Spleen (tissue), 11 donors: Measurements from ENCODE around the gene PCBP3. TPM values are rescaled to one million over a fixed set of nuclear protein-coding genes. Genes with fewer than 3 reads are reported as not detected.

Source experiments
- DNase-seq: peaks from one replicate; pipeline ENCODE4 v3.0.0-alpha.2; 2020
- H3K27ac ChIP-seq, 8 donors: fragments of 200-600 bp; sonication (generic) in 7 of 8; 1 replicate in 4 of 8; 2 replicates in 4 of 8; pipeline versions ENCODE4 v1.5.0 to v1.8.0; 2016 to 2021; ENCODE audit warnings: inconsistent platforms in 4 of 8, mild to moderate bottlenecking in 4 of 8, moderate library complexity in 1 of 8
- H3K27me3 ChIP-seq, 7 donors: fragments of 200-600 bp; sonication (generic) in 6 of 7; replicated peaks in 1 of 7; 1 replicate in 4 of 7; 2 replicates in 3 of 7; pipeline versions ENCODE4 v1.5.0 to v1.8.0; 2016 to 2021; ENCODE audit warnings: inconsistent platforms in 3 of 7, mild to moderate bottlenecking in 1 of 7
- H3K36me3 ChIP-seq, 6 donors: fragments of 200-600 bp; sonication (generic) in 5 of 6; 1 replicate in 4 of 6; 2 replicates in 2 of 6; pipeline versions ENCODE4 v1.5.0 to v1.8.0; 2016 to 2021; ENCODE audit warnings: inconsistent platforms in 2 of 6
- H3K4me1 ChIP-seq, 6 donors: fragments of 200-600 bp; sonication (generic) in 5 of 6; 1 replicate in 3 of 6; 2 replicates in 3 of 6; pipeline versions ENCODE4 v1.5.0 to v1.8.0; 2016 to 2021; ENCODE audit warnings: inconsistent platforms in 3 of 6
- H3K4me3 ChIP-seq, 8 donors: fragments of 200-600 bp; sonication (generic) in 7 of 8; 1 replicate in 4 of 8; 2 replicates in 4 of 8; pipeline versions ENCODE4 v1.5.0 to v1.8.0; 2016 to 2021; ENCODE audit warnings: inconsistent platforms in 4 of 8, mild to moderate bottlenecking in 4 of 8, moderate library complexity in 2 of 8
- H3K9me3 ChIP-seq, 8 donors: fragments of 200-600 bp; sonication (generic) in 7 of 8; 1 replicate in 4 of 8; 2 replicates in 4 of 8; pipeline versions ENCODE4 v1.5.0 to v1.8.0; 2016 to 2021; ENCODE audit warnings: inconsistent platforms in 4 of 8
- POLR2A ChIP-seq, 3 donors: fragments of 450-650 bp; IDR thresholded peaks; one replicate each; pipeline ENCODE4 v1.5.1; 2017; ENCODE audit warnings: antibody characterized with exemption in 3 of 3, mild to moderate bottlenecking in 1 of 3
- POLR2AphosphoS5 ChIP-seq, 3 donors: sonication (generic); formaldehyde crosslinking; IDR thresholded peaks; one replicate each; pipeline ENCODE4 v1.5.1; 2017; ENCODE audit warnings: antibody characterized with exemption in 3 of 3
- WGBS, 5 donors: extraction: QIAGEN DNeasy Blood & Tissue Kit in 3 of 5; methylation state at CpG; one replicate each; pipeline versions ENCODE4 v1.1.5 to v1.1.7; 2013 to 2018; 5-methylcytosine and 5-hydroxymethylcytosine counted together
- intact Hi-C: fragments of 100-400 bp; cut with DNase I; formaldehyde crosslinking; loops from one replicate; pipeline ENCODE4 v1.15.0; 2023; ENCODE audit warnings: low total_unique reads
- polyA plus RNA-seq, 3 donors: library from polyadenylated mRNA; stranded (reverse); fragments of 200-250 nt; gene quantifications; one replicate each; pipeline ENCODE4 v1.2.1, GENCODE V29; 2013
- total RNA-seq, 7 donors: library from RNA; depleted of rRNA in 3 of 7; stranded (reverse); fragments of >200 nt in 3 of 7; fragmentation: NEBNext Ultra II Directional in 4 of 7; extraction: Animal tissue kit (Norgen Biotek cat#: 25700) in 4 of 7; gene quantifications; one replicate each; pipeline versions ENCODE4 v1.1.0 to v1.2.1, GENCODE V29; 2016 to 2021
- TF ChIP-seq, protein P1 (sequence below), 11 experiments: fragments of 200-600 bp in 7 of 11; fragments of 450-650 bp in 4 of 11; sonication (generic) in 4 of 11; IDR thresholded peaks in 8 of 11; conservative IDR thresholded peaks in 3 of 11; 1 replicate in 7 of 11; 2 replicates in 4 of 11; pipeline versions ENCODE4 v1.4.0 to v1.8.0; 2016 to 2021; ENCODE audit warnings: antibody characterized with exemption in 11 of 11, inconsistent platforms in 4 of 11, mild to moderate bottlenecking in 1 of 11
- donor health status: healthy with polysubstance abuse.
- donor health status: DM: no; HTN: no; CAD: no; lungs with moderate emphysema.
- donor health status: DM: no; HTN: no; CAD: no.
- donor health status: Bipolar disorder and iron deficiency.
- donor health status: healthy.
- donor health status: DM: no; HTN: no; CAD: no.
- donor health status: DM: yes; HTN: yes; CAD: no.

PCBP3 gene
- total and polyA plus RNA-seq, 10 donors, result 4.2 to 31.6 (median 15.2) TPM

DNA sequence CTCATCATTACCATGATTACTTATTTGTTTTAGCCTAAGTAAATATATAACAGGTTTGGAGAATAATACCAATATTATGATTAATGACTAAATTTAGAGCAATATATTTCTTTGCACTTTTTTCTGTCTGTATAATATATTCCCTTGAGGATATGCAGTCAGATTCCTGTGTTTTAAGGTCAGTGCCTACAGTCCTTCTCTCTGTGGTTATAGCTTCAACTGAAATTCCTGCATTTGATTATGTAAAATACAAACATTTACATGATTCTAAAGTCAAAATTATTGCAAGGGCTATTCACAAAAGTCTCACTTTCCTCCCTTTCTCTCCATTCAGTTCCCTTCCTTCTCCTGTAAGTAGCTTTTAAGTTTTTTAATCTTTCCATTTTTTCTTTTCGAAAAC is 195.1 kb downstream of the PCBP3 start:
- intact Hi-C loops, result no loop called here

DNA sequence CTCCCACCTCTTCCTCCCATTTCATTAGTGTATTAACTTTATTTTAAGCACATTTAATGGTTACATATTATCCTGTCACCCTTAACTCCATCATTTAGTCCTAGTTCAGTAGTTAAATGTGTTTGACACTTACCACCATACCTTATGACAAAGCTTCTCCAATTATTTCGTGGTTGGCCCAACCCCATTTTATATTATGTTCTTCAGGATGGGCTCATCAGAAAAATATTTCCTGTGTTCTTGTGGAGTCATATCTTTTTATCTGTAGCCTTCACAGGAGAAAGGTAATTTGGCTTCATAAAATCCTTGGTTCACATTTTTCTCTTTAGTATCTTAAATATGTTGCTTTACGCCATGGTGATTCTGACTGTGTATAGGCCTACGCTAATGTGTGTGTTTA is 195.7 kb downstream of the PCBP3 start:
- Histone ChIP-seq H3K4me3 (no peak overlapping the region), H3K27ac (no peak overlapping the region), H3K36me3 (no peaks in the 10 kb centered on the region), H3K27me3 (no peaks in the 10 kb centered on the region), H3K9me3 (peaks cover 6 to 19% (median 15%) of the 10 kb centered on the region in 8 donors), H3K4me1 (no peaks in the 10 kb centered on the region)
- intact Hi-C loops, result no loop called here
- DNase-seq, result no peak
- TF ChIP-seq POLR2AphosphoS5 (IDR thresholded peaks at IDR 0.05) (no peak), POLR2A (IDR thresholded peaks at IDR 0.05) (no peak)
- TF ChIP-seq, protein P1, sequence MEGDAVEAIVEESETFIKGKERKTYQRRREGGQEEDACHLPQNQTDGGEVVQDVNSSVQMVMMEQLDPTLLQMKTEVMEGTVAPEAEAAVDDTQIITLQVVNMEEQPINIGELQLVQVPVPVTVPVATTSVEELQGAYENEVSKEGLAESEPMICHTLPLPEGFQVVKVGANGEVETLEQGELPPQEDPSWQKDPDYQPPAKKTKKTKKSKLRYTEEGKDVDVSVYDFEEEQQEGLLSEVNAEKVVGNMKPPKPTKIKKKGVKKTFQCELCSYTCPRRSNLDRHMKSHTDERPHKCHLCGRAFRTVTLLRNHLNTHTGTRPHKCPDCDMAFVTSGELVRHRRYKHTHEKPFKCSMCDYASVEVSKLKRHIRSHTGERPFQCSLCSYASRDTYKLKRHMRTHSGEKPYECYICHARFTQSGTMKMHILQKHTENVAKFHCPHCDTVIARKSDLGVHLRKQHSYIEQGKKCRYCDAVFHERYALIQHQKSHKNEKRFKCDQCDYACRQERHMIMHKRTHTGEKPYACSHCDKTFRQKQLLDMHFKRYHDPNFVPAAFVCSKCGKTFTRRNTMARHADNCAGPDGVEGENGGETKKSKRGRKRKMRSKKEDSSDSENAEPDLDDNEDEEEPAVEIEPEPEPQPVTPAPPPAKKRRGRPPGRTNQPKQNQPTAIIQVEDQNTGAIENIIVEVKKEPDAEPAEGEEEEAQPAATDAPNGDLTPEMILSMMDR (IDR thresholded peaks at IDR 0.05 in 8 of 11, conservative IDR thresholded peaks at IDR 0.05 in 3 of 11), result no peak
- WGBS, 5 donors, result 73 to 93% (median 86%) methylated on average over 3 of the region's 3 CpGs

More for the DNA sequence above, 195.1 kb downstream of the PCBP3 start:
- Histone ChIP-seq H3K36me3 (no peaks in the 10 kb centered on the region), H3K4me1 (no peaks in the 10 kb centered on the region), H3K27ac (no peak overlapping the region), H3K9me3 (peaks cover 6 to 19% (median 15%) of the 10 kb centered on the region in 8 donors), H3K4me3 (no peak overlapping the region), H3K27me3 (no peaks in the 10 kb centered on the region)
- DNase-seq, result no peak
- WGBS, 5 donors, result 91 to 100% (median 91%) methylated on average over 1 of the region's 1 CpG
- TF ChIP-seq POLR2AphosphoS5 (IDR thresholded peaks at IDR 0.05) (no peak), POLR2A (IDR thresholded peaks at IDR 0.05) (no peak)
- TF ChIP-seq, protein P1 (IDR thresholded peaks at IDR 0.05 in 8 of 11, conservative IDR thresholded peaks at IDR 0.05 in 3 of 11), result no peak

DNA sequence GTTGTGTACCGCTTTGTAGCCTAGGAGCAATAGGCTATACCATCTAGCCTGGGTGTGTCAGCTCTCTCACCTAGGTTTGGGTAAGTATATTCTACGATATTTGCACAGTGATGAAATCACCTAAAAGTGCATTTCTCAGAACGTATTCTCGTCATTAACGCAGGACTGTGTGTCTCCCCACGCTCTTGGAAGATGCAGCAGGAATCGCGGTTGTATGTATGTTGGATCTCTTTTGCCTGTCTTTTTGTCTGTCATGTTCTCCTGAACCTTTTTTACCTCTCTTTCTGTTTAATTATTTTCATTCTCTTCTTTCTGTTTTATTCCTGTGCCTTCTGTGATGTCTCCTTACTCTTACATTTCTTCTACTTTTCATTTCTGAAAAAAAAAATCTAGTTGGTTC is 197.5 kb downstream of the PCBP3 start:
- Histone ChIP-seq H3K4me3 (no peak overlapping the region), H3K36me3 (no peaks in the 10 kb centered on the region), H3K4me1 (no peaks in the 10 kb centered on the region), H3K9me3 (peaks cover 6 to 19% (median 15%) of the 10 kb centered on the region in 8 donors), H3K27me3 (no peaks in the 10 kb centered on the region), H3K27ac (no peak overlapping the region)
- no peak for DNase-seq
- intact Hi-C loops, result loop anchor here (10.0 kb wide), 1 partner anchor 84 kb away; no protein-coding TSS in a partner anchor
- 85 to 99% (median 95%) methylated on average over 8 of the region's 8 CpGs for WGBS, 5 donors
- TF ChIP-seq, protein P1 (IDR thresholded peaks at IDR 0.05 in 8 of 11, conservative IDR thresholded peaks at IDR 0.05 in 3 of 11), result no peak
- no peak for TF ChIP-seq POLR2AphosphoS5 (IDR thresholded peaks at IDR 0.05)
- no peak for TF ChIP-seq POLR2A (IDR thresholded peaks at IDR 0.05)

DNA sequence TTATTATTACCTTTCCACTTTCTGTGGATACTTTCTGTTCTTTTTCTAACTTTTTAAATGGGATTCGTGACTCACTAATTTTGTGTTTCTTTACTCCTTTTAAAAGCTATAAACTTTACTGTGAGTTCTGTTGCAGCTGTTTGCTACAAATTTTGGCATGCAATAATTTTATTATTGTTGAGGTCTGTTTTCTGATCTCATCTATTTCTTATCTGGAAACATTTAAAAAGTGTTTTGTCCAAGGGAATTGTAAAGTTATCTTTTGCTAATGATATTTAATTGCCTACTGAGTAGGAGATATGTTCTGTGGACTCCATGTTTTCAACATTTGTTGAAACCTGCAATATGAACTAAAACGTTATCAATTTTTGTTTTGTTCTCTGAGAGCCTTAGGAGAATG is 199.9 kb downstream of the PCBP3 start:
- H3K36me3 ChIP-seq, result no peaks in the 10 kb centered on the region
- no peaks in the 10 kb centered on the region for H3K4me1 ChIP-seq
- whole genome bisulfite sequencing, 5 donors, result 82 to 94% (median 83%) methylated on average over 2 of the region's 2 CpGs
- H3K27ac ChIP-seq, result no peak overlapping the region
- DNase-seq, result no peak
- peaks cover 6 to 19% (median 15%) of the 10 kb centered on the region in 8 donors for H3K9me3 ChIP-seq
- intact Hi-C loops, result loop anchor here (10.0 kb wide), 1 partner anchor 81 kb away; no protein-coding TSS in a partner anchor
- TF ChIP-seq, protein P1 (IDR thresholded peaks at IDR 0.05 in 8 of 11, conservative IDR thresholded peaks at IDR 0.05 in 3 of 11), result no peak
- no peak for TF ChIP-seq POLR2AphosphoS5 (IDR thresholded peaks at IDR 0.05)
- no peaks in the 10 kb centered on the region for H3K27me3 ChIP-seq
- no peak overlapping the region for H3K4me3 ChIP-seq
